GM15510 (cell line): ENCODE results near the gene NUP214.

ENCODE experiments used
- POLR2A ChIP-seq: IDR thresholded peaks from 3 replicates; pipeline ENCODE4 v1.6.1; 2011; ENCODE audit warnings: borderline replicate concordance; ENCODE audit not compliant: insufficient read length; ENCODE audit errors: extremely low read depth

Gene NUP214

DNA sequence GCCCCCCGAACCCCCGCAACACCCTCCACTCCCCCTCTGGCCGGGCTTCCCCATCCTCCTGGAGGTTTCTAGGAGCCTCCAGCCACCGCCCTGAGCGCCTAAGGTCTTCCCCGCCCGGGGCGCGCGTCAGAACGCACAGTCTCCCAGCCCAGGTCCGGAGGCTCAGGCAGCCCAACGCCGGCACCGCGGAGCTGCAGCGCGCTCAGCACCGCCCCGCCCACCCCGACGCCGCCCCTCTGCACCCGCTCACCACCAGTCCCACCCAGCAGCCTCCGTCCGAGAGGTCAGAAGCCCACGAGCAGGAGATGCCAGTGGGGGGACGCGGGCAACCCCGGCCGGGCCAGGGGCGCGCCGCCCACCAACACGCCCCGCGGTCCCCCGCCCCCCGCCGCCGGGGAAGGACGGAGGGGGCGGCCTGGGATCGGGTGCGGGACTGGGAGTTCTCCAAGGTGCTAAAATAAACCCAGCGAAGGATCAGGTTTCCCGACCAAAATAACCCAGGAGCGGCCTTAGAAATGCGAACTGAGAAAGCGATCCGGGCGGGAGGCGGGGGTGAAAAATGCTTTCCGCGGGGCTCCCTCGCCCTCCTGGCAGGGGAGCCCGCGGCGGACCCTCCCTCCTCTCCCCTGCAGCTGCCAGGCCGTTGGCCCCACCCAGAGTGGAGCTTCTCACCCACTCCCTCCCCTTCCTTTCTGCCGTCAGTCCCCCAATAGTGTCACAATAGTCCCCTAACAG lies 157.5 kb downstream of the NUP214 start:
- TF ChIP-seq POLR2A = no peak
